ENCODE results near the gene CCND1.
A peak's percentile ranks its signal among the peaks of the same experiment; 100 is the strongest.

The CCND1 gene

GRCh38 chr11:69691463-69691862 lies 50.5 kb downstream of the CCND1 start:
- Histone ChIP-seq H2BK120ac (ENCODE audit: insufficient read depth, low read length, poor library complexity) (no peak overlapping the region), H3K4ac (ENCODE audit: low read depth, low read length) (no peak overlapping the region), H3K27ac (ENCODE audit: low read depth, low read length) (no peak overlapping the region), H2BK12ac (ENCODE audit: low read length) (no peak overlapping the region), H4K91ac (ENCODE audit: low read depth, low read length) (no peak overlapping the region), H2BK5ac (ENCODE audit: low read depth, low read length, poor library complexity) (no peak overlapping the region), H3K18ac (ENCODE audit: low read length) (no peak overlapping the region), H2AFZ (ENCODE audit: insufficient read depth, low read length, poor library complexity) (no peak overlapping the region), H4K8ac (ENCODE audit: low read depth, low read length) (no peak overlapping the region), H3K36me3 (ENCODE audit: control insufficient read depth in 1 of 2, insufficient read depth in 2 of 2, low read length in 2 of 2) (no peaks in the 10 kb centered on the region), H3K23ac (ENCODE audit: low read length) (no peak overlapping the region), H4K12ac (ENCODE audit: low read depth, low read length) (no peak overlapping the region), H3K79me1 (ENCODE audit: low read length) (no peaks in the 10 kb centered on the region), H3K4me1 (ENCODE audit: control insufficient read depth in 1 of 2, insufficient read depth in 2 of 2, low read length in 2 of 2) (no peaks in the 10 kb centered on the region), H3K9me3 (ENCODE audit: insufficient read depth, low read depth, low read length) (no peaks in the 10 kb centered on the region), H2AK5ac (ENCODE audit: low read length) (no peak overlapping the region), H3K4me2 (ENCODE audit: low read length) (no peak overlapping the region), H3K79me2 (ENCODE audit: control insufficient read depth, insufficient read depth, low read length, poor library complexity) (no peaks in the 10 kb centered on the region), H3K14ac (ENCODE audit: low read length) (no peak overlapping the region), H3K9ac (ENCODE audit: low read length) (no peak overlapping the region), H3K4me3 (ENCODE audit: low read depth, low read length) (no peak overlapping the region), H3K27me3 (ENCODE audit: insufficient read depth, low read length) (no peaks in the 10 kb centered on the region)
- no CpG with 5 or more reads among the region's 2 CpGs for WGBS (ENCODE audit: extremely low coverage, insufficient coverage, insufficient read length)
- DNase-seq, result peak; percentile 64 to 66

GRCh38 chr11:69692422-69692821 lies 51.5 kb downstream of the CCND1 start:
- H4K12ac ChIP-seq (ENCODE audit: low read depth, low read length), result no peak overlapping the region
- no peak overlapping the region for H3K4ac ChIP-seq (ENCODE audit: low read depth, low read length)
- no peaks in the 10 kb centered on the region for H3K79me1 ChIP-seq (ENCODE audit: low read length)
- no peak for DNase-seq
- H3K27ac ChIP-seq (ENCODE audit: low read depth, low read length), result no peak overlapping the region
- no peaks in the 10 kb centered on the region for H3K4me1 ChIP-seq (ENCODE audit: control insufficient read depth in 1 of 2, insufficient read depth in 2 of 2, low read length in 2 of 2)
- H4K91ac ChIP-seq (ENCODE audit: low read depth, low read length), result no peak overlapping the region
- no peak overlapping the region for H3K4me2 ChIP-seq (ENCODE audit: low read length)
- no peak overlapping the region for H3K18ac ChIP-seq (ENCODE audit: low read length)
- no peak overlapping the region for H4K8ac ChIP-seq (ENCODE audit: low read depth, low read length)
- no peak overlapping the region for H3K23ac ChIP-seq (ENCODE audit: low read length)
- H3K27me3 ChIP-seq (ENCODE audit: insufficient read depth, low read length), result no peaks in the 10 kb centered on the region
- H2BK5ac ChIP-seq (ENCODE audit: low read depth, low read length, poor library complexity), result no peak overlapping the region
- H3K36me3 ChIP-seq (ENCODE audit: control insufficient read depth in 1 of 2, insufficient read depth in 2 of 2, low read length in 2 of 2), result no peaks in the 10 kb centered on the region
- no peak overlapping the region for H3K14ac ChIP-seq (ENCODE audit: low read length)
- no peak overlapping the region for H2AK5ac ChIP-seq (ENCODE audit: low read length)
- no peaks in the 10 kb centered on the region for H3K79me2 ChIP-seq (ENCODE audit: control insufficient read depth, insufficient read depth, low read length, poor library complexity)
- H2AFZ ChIP-seq (ENCODE audit: insufficient read depth, low read length, poor library complexity), result no peak overlapping the region
- H2BK12ac ChIP-seq (ENCODE audit: low read length), result no peak overlapping the region
- H3K4me3 ChIP-seq (ENCODE audit: low read depth, low read length), result no peak overlapping the region
- H3K9ac ChIP-seq (ENCODE audit: low read length), result no peak overlapping the region
- no peaks in the 10 kb centered on the region for H3K9me3 ChIP-seq (ENCODE audit: insufficient read depth, low read depth, low read length)
- H2BK120ac ChIP-seq (ENCODE audit: insufficient read depth, low read length, poor library complexity), result no peak overlapping the region

GRCh38 chr11:69694781-69695180 lies 53.8 kb downstream of the CCND1 start:
- H3K9me3 ChIP-seq (ENCODE audit: insufficient read depth, low read depth, low read length), result no peaks in the 10 kb centered on the region
- no peaks in the 10 kb centered on the region for H3K79me1 ChIP-seq (ENCODE audit: low read length)
- no peak overlapping the region for H2BK120ac ChIP-seq (ENCODE audit: insufficient read depth, low read length, poor library complexity)
- no peak for DNase-seq
- no peak overlapping the region for H2AFZ ChIP-seq (ENCODE audit: insufficient read depth, low read length, poor library complexity)
- no peak overlapping the region for H4K91ac ChIP-seq (ENCODE audit: low read depth, low read length)
- no peak overlapping the region for H3K4me2 ChIP-seq (ENCODE audit: low read length)
- H3K4ac ChIP-seq (ENCODE audit: low read depth, low read length), result no peak overlapping the region
- H4K8ac ChIP-seq (ENCODE audit: low read depth, low read length), result no peak overlapping the region
- no peaks in the 10 kb centered on the region for H3K79me2 ChIP-seq (ENCODE audit: control insufficient read depth, insufficient read depth, low read length, poor library complexity)
- no peak overlapping the region for H3K14ac ChIP-seq (ENCODE audit: low read length)
- H3K18ac ChIP-seq (ENCODE audit: low read length), result no peak overlapping the region
- H3K27me3 ChIP-seq (ENCODE audit: insufficient read depth, low read length), result no peaks in the 10 kb centered on the region
- no peak overlapping the region for H2BK12ac ChIP-seq (ENCODE audit: low read length)
- no CpG with 5 or more reads among the region's 10 CpGs for WGBS (ENCODE audit: extremely low coverage, insufficient coverage, insufficient read length)
- H3K36me3 ChIP-seq (ENCODE audit: control insufficient read depth in 1 of 2, insufficient read depth in 2 of 2, low read length in 2 of 2), result no peaks in the 10 kb centered on the region
- no peak overlapping the region for H3K9ac ChIP-seq (ENCODE audit: low read length)
- no peak overlapping the region for H2BK5ac ChIP-seq (ENCODE audit: low read depth, low read length, poor library complexity)
- no peak overlapping the region for H3K27ac ChIP-seq (ENCODE audit: low read depth, low read length)
- no peak overlapping the region for H3K4me3 ChIP-seq (ENCODE audit: low read depth, low read length)
- H3K23ac ChIP-seq (ENCODE audit: low read length), result no peak overlapping the region
- H2AK5ac ChIP-seq (ENCODE audit: low read length), result no peak overlapping the region
- no peaks in the 10 kb centered on the region for H3K4me1 ChIP-seq (ENCODE audit: control insufficient read depth in 1 of 2, insufficient read depth in 2 of 2, low read length in 2 of 2)
- no peak overlapping the region for H4K12ac ChIP-seq (ENCODE audit: low read depth, low read length)

GRCh38 chr11:69695581-69695980 lies 54.6 kb downstream of the CCND1 start:
- Histone ChIP-seq H3K9ac (ENCODE audit: low read length) (no peak overlapping the region), H3K9me3 (ENCODE audit: insufficient read depth, low read depth, low read length) (no peaks in the 10 kb centered on the region), H3K4me1 (ENCODE audit: control insufficient read depth in 1 of 2, insufficient read depth in 2 of 2, low read length in 2 of 2) (no peaks in the 10 kb centered on the region), H3K4ac (ENCODE audit: low read depth, low read length) (no peak overlapping the region), H3K27me3 (ENCODE audit: insufficient read depth, low read length) (no peaks in the 10 kb centered on the region), H3K79me2 (ENCODE audit: control insufficient read depth, insufficient read depth, low read length, poor library complexity) (no peaks in the 10 kb centered on the region), H4K91ac (ENCODE audit: low read depth, low read length) (no peak overlapping the region), H4K12ac (ENCODE audit: low read depth, low read length) (no peak overlapping the region), H3K14ac (ENCODE audit: low read length) (no peak overlapping the region), H4K8ac (ENCODE audit: low read depth, low read length) (no peak overlapping the region), H2AFZ (ENCODE audit: insufficient read depth, low read length, poor library complexity) (no peak overlapping the region), H3K36me3 (ENCODE audit: control insufficient read depth in 1 of 2, insufficient read depth in 2 of 2, low read length in 2 of 2) (no peaks in the 10 kb centered on the region), H2AK5ac (ENCODE audit: low read length) (no peak overlapping the region), H3K23ac (ENCODE audit: low read length) (no peak overlapping the region), H3K18ac (ENCODE audit: low read length) (no peak overlapping the region), H2BK120ac (ENCODE audit: insufficient read depth, low read length, poor library complexity) (no peak overlapping the region), H2BK12ac (ENCODE audit: low read length) (no peak overlapping the region), H2BK5ac (ENCODE audit: low read depth, low read length, poor library complexity) (no peak overlapping the region), H3K79me1 (ENCODE audit: low read length) (no peaks in the 10 kb centered on the region), H3K4me2 (ENCODE audit: low read length) (no peak overlapping the region), H3K27ac (ENCODE audit: low read depth, low read length) (no peak overlapping the region), H3K4me3 (ENCODE audit: low read depth, low read length) (no peak overlapping the region)
- DNase-seq, result peak; percentile 45 to 79
- no CpG with 5 or more reads among the region's 7 CpGs for WGBS (ENCODE audit: extremely low coverage, insufficient coverage, insufficient read length)
